ENCODE measurements around the gene C6orf47. TPM values are rescaled to one million over a fixed set of nuclear protein-coding genes. Genes with fewer than 3 reads are reported as not detected.

Gene C6orf47
- total and polyA plus RNA-seq, 2 of the 13 experiments (the other 11 are each of a cell fraction or from before 2014, with no cell fraction given), result 1.7 to 18.1 TPM

DNA sequence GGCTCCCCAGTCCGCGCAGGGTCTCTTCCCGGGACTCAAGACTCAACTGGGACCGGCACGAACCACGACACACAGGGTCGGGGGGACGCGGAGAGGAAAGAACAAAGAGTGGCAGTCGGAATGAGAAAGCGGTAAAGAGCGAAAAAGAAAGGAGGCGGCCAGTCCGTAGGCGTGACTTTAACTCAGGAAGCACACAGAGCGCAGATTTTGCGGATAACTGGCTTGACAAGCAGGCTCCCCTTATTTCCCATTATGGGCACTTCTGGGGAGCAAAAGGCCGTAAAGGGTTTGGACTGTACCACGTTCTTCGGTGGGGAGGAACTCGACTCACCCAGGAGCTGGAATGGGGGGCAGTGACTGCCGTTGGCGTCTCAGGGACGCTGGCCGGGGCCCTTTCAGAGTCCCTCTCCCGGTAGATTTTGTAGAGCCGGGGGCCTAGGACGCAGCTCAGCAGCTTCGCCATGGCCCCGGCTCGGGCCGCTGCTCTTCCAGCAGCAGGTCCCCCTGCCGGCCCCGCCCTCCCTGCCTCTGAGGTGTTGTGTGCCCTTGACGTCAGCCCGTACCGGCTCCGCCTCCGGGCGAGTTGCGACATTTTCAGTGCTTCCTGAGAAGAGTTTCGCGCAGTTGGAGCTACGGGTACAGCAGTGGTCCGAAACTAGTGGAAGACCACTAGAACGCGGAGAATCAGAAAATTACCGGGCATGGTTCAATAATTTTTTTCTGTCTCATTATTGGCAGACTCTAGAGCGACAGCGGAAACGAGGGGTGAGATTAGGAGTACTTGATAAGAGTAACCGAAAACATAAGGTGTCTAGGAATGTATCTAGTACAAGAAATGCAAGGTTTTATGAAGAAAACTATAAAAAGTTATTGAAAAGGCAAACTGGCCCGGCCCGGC lies 42.5 kb upstream of the C6orf47 start, which contains the start of gene ABHD16A (continued):
- peak; percentile 56; the same call in 1 of the 2 replicates for TF ChIP-seq ZNF441 (CRISPR knock-in tag; IDR thresholded peaks at IDR 0.05; ENCODE audit: borderline replicate concordance)
- TF ChIP-seq GABPB1 (CRISPR knock-in tag; IDR thresholded peaks at IDR 0.05), result peak; percentile 87
- TF ChIP-seq, protein P1, sequence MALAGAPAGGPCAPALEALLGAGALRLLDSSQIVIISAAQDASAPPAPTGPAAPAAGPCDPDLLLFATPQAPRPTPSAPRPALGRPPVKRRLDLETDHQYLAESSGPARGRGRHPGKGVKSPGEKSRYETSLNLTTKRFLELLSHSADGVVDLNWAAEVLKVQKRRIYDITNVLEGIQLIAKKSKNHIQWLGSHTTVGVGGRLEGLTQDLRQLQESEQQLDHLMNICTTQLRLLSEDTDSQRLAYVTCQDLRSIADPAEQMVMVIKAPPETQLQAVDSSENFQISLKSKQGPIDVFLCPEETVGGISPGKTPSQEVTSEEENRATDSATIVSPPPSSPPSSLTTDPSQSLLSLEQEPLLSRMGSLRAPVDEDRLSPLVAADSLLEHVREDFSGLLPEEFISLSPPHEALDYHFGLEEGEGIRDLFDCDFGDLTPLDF (CRISPR knock-in tag; IDR thresholded peaks at IDR 0.05), result peak; percentile 19; the same call in 1 of the 2 replicates
- TF ChIP-seq PAF1 (CRISPR knock-in tag; IDR thresholded peaks at IDR 0.05), result no peak
- peak; percentile 60 for TF ChIP-seq KDM5A (IDR thresholded peaks at IDR 0.05; ENCODE audit: borderline replicate concordance, low read length)
- TF ChIP-seq, protein P2, sequence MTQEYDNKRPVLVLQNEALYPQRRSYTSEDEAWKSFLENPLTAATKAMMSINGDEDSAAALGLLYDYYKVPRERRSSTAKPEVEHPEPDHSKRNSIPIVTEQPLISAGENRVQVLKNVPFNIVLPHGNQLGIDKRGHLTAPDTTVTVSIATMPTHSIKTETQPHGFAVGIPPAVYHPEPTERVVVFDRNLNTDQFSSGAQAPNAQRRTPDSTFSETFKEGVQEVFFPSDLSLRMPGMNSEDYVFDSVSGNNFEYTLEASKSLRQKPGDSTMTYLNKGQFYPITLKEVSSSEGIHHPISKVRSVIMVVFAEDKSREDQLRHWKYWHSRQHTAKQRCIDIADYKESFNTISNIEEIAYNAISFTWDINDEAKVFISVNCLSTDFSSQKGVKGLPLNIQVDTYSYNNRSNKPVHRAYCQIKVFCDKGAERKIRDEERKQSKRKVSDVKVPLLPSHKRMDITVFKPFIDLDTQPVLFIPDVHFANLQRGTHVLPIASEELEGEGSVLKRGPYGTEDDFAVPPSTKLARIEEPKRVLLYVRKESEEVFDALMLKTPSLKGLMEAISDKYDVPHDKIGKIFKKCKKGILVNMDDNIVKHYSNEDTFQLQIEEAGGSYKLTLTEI (CRISPR knock-in tag; conservative IDR thresholded peaks at IDR 0.05), result no peak
- peak; percentile 81 for TF ChIP-seq SALL1 (CRISPR knock-in tag; IDR thresholded peaks at IDR 0.05)
- TF ChIP-seq DMAP1 (CRISPR knock-in tag; IDR thresholded peaks at IDR 0.05), result peak; percentile 67
- TF ChIP-seq ZNF780A (CRISPR knock-in tag; IDR thresholded peaks at IDR 0.05), result no peak
- TF ChIP-seq, protein P3, sequence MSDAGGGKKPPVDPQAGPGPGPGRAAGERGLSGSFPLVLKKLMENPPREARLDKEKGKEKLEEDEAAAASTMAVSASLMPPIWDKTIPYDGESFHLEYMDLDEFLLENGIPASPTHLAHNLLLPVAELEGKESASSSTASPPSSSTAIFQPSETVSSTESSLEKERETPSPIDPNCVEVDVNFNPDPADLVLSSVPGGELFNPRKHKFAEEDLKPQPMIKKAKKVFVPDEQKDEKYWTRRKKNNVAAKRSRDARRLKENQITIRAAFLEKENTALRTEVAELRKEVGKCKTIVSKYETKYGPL (CRISPR knock-in tag; IDR thresholded peaks at IDR 0.05), result 0 out of 2 replicates have a peak, but pooled peaks have one; percentile 17
- peak; percentile 88 for TF ChIP-seq CREB1 (IDR thresholded peaks at IDR 0.05)
- TF ChIP-seq CREB1 (CRISPR knock-in tag; IDR thresholded peaks at IDR 0.05), result peak; percentile 96
- TF ChIP-seq, protein P4, sequence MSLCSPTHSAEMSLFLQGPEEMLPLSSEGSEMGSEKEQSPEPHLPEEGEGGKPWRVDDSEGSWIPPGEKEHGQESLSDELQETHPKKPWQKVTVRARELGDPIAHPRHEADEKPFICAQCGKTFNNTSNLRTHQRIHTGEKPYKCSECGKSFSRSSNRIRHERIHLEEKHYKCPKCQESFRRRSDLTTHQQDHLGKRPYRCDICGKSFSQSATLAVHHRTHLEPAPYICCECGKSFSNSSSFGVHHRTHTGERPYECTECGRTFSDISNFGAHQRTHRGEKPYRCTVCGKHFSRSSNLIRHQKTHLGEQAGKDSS (CRISPR knock-in tag; IDR thresholded peaks at IDR 0.05; ENCODE audit: borderline replicate concordance, low read depth), result 0 out of 2 replicates have a peak, but pooled peaks have one; percentile 10
- TF ChIP-seq, protein P5, sequence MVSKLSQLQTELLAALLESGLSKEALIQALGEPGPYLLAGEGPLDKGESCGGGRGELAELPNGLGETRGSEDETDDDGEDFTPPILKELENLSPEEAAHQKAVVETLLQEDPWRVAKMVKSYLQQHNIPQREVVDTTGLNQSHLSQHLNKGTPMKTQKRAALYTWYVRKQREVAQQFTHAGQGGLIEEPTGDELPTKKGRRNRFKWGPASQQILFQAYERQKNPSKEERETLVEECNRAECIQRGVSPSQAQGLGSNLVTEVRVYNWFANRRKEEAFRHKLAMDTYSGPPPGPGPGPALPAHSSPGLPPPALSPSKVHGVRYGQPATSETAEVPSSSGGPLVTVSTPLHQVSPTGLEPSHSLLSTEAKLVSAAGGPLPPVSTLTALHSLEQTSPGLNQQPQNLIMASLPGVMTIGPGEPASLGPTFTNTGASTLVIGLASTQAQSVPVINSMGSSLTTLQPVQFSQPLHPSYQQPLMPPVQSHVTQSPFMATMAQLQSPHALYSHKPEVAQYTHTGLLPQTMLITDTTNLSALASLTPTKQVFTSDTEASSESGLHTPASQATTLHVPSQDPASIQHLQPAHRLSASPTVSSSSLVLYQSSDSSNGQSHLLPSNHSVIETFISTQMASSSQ (IDR thresholded peaks at IDR 0.05; ENCODE audit: low read depth), result no peak; the same call in 1 of the 2 replicates
- TF ChIP-seq, protein P5 (CRISPR knock-in tag; IDR thresholded peaks at IDR 0.05; ENCODE audit: borderline replicate concordance), result peak; percentile 75; the same call in 1 of the 2 replicates
- TF ChIP-seq, protein P6, sequence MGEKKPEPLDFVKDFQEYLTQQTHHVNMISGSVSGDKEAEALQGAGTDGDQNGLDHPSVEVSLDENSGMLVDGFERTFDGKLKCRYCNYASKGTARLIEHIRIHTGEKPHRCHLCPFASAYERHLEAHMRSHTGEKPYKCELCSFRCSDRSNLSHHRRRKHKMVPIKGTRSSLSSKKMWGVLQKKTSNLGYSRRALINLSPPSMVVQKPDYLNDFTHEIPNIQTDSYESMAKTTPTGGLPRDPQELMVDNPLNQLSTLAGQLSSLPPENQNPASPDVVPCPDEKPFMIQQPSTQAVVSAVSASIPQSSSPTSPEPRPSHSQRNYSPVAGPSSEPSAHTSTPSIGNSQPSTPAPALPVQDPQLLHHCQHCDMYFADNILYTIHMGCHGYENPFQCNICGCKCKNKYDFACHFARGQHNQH (CRISPR knock-in tag; IDR thresholded peaks at IDR 0.05), result peak; percentile 90
- peak; percentile 29 for TF ChIP-seq AGO2 (optimal IDR thresholded peaks at IDR 0.05; ENCODE audit: low read depth, low read length)
- peak; percentile 96 for TF ChIP-seq KAT8 (CRISPR knock-in tag; IDR thresholded peaks at IDR 0.05)
- no peak for TF ChIP-seq ZNF570 (CRISPR knock-in tag; IDR thresholded peaks at IDR 0.05; ENCODE audit: borderline replicate concordance)

Data from HepG2 (cell line).